OCI-LY7 (cell line): ENCODE measurements around the gene PIGA. TPM values are rescaled to one million over a fixed set of nuclear protein-coding genes. Genes with fewer than 3 reads are reported as not detected.

Experiments used
- BruUV-seq: library from RNA; stranded (reverse); fragments of 400-500 nt; replicated peaks from 2 replicates; lab custom pipeline; 2021; lab: Mats Ljungman, UMichigan
- CTCF ChIA-PET: fragments of 300-600 bp; sonication (Branson Sonifier 250); formaldehyde crosslinking; loops from one replicate; lab custom pipeline; 2022; ENCODE audit warnings: antibody characterized with exemption; ENCODE audit not compliant: unreplicated experiment; lab: Charles Lee
- POLR2A ChIA-PET: fragments of 300-600 bp; sonication (Branson Sonifier 250); formaldehyde crosslinking; loops from one replicate; lab custom pipeline; 2022; ENCODE audit warnings: antibody characterized with exemption; lab: Charles Lee
- DNase-seq: peaks from one replicate; pipeline ENCODE4 v3.0.0-alpha.2; 2015; ENCODE audit warnings: low spot score
- H2AFZ ChIP-seq: fragments of 200-600 bp; sonication (generic), shearing (Covaris generic); 2 replicates; pipeline ENCODE4 v1.6.1; 2014; ENCODE audit warnings: mild to moderate bottlenecking, antibody characterized with exemption, low read length, moderate library complexity
- H3K27ac ChIP-seq: fragments of 200-600 bp; sonication (generic); 2 replicates; pipeline ENCODE4 v1.5.1; 2014; ENCODE audit warnings: mixed run types, low read depth, mild to moderate bottlenecking, moderate library complexity, low read length, inconsistent platforms; ENCODE audit not compliant: poor library complexity, severe bottlenecking
- H3K36me3 ChIP-seq: fragments of 200-600 bp; sonication (generic); 2 replicates; pipeline ENCODE4 v1.6.1; 2014; ENCODE audit warnings: mild to moderate bottlenecking, antibody characterized with exemption, low read length, moderate library complexity, mixed read lengths; ENCODE audit not compliant: insufficient read depth
- H3K4me1 ChIP-seq: fragments of 200-600 bp; sonication (generic); 2 replicates; pipeline ENCODE4 v1.5.1; 2014; ENCODE audit warnings: mild to moderate bottlenecking, low read length; ENCODE audit not compliant: insufficient read depth, poor library complexity, severe bottlenecking
- H3K4me2 ChIP-seq: fragments of 200-600 bp; sonication (generic); 2 replicates; pipeline ENCODE4 v1.6.1; 2014; ENCODE audit warnings: mild to moderate bottlenecking, low read length
- H3K4me3 ChIP-seq: fragments of 200-600 bp; sonication (generic); 2 replicates; pipeline ENCODE4 v1.5.1; 2014; ENCODE audit warnings: mild to moderate bottlenecking, low read depth, low read length; ENCODE audit not compliant: poor library complexity, severe bottlenecking
- H3K79me2 ChIP-seq: fragments of 200-600 bp; sonication (generic); 2 replicates; pipeline ENCODE4 v1.6.1; 2016; ENCODE audit warnings: low read depth, mild to moderate bottlenecking, low read length, moderate library complexity, mixed read lengths; ENCODE audit not compliant: insufficient read depth
- H3K9me2 ChIP-seq: fragments of 200-600 bp; sonication (generic); 2 replicates; pipeline ENCODE4 v1.6.1; 2016; ENCODE audit warnings: mild to moderate bottlenecking, low read length, mixed read lengths; ENCODE audit not compliant: insufficient read depth
- H3K9me3 ChIP-seq: fragments of 200-600 bp; sonication (generic); 2 replicates; pipeline ENCODE4 v1.6.1; 2014; ENCODE audit warnings: mild to moderate bottlenecking, mixed run types, low read length, mixed read lengths
- H4K20me1 ChIP-seq: fragments of 200-600 bp; sonication (generic); 2 replicates; pipeline ENCODE4 v1.6.1; 2014; ENCODE audit warnings: mild to moderate bottlenecking, antibody characterized with exemption, low read length, moderate library complexity, mixed read lengths; ENCODE audit not compliant: insufficient read depth
- CTCF ChIP-seq: fragments of 200-600 bp; sonication (generic); conservative IDR thresholded peaks from 2 replicates; pipeline ENCODE4 v1.5.1; 2014; ENCODE audit warnings: mild to moderate bottlenecking, antibody characterized with exemption, low read length, moderate library complexity, mixed read lengths
- EZH2phosphoT487 ChIP-seq: fragments of 200-600 bp; sonication (generic); IDR thresholded peaks from 2 replicates; pipeline ENCODE4 v1.6.1; 2018; ENCODE audit warnings: low read depth, borderline replicate concordance, mild to moderate bottlenecking, mixed run types, antibody characterized with exemption, low read length, moderate library complexity, mixed read lengths
- intact Hi-C: fragments of 100-400 bp; cut with micrococcal nuclease; formaldehyde crosslinking; loops from one replicate; pipeline ENCODE4 v1.10.0; 2022; ENCODE audit not compliant: unreplicated experiment
- total RNA-seq, 2 experiments: library from RNA; depleted of rRNA in 1 of 2; stranded (reverse); fragments of >200 nt in 1 of 2; shearing (Covaris generic) in 1 of 2; gene quantifications; 2 replicates each; pipeline ENCODE4 v1.2.3, GENCODE V29; 2014 to 2022

Gene PIGA
- total RNA-seq, 2 experiments from 2014 or later, result 13.1 to 33.0 TPM

- no peak for DNase-seq
- no peak overlapping the region for H3K4me2 ChIP-seq
- no peak overlapping the region for H2AFZ ChIP-seq
- H3K9me3 ChIP-seq, result no peaks in the 10 kb centered on the region
- no peaks in the 10 kb centered on the region for H3K9me2 ChIP-seq
- no TSS peak for BruUV-seq
- CTCF ChIA-PET, result no interaction called here
- no peak overlapping the region for H3K27ac ChIP-seq
- TF ChIP-seq CTCF (no peak), EZH2phosphoT487 (no peak)
- intact Hi-C loops, result no loop called here
- H3K4me3 ChIP-seq, result no peak overlapping the region
- H4K20me1 ChIP-seq, result no peaks in the 10 kb centered on the region
- H3K36me3 ChIP-seq, result no peaks in the 10 kb centered on the region
- no peaks in the 10 kb centered on the region for H3K4me1 ChIP-seq
- no peaks in the 10 kb centered on the region for H3K79me2 ChIP-seq
- POLR2A ChIA-PET, result no interaction called here
Measured at GRCh38 chrX:15314472-15314871, 20.9 kb downstream of the PIGA start.

GRCh38 chrX:15311119-15311518 lies 24.2 kb downstream of the PIGA start:
- BruUV-seq, result no TSS peak
- POLR2A ChIA-PET, result no interaction called here
- H4K20me1 ChIP-seq, result no peaks in the 10 kb centered on the region

More at GRCh38 chrX:15311119-15311518, 24.2 kb downstream of the PIGA start:
- DNase-seq, result no peak
- Histone ChIP-seq H3K4me3 (no peak overlapping the region), H3K79me2 (no peaks in the 10 kb centered on the region), H2AFZ (no peak overlapping the region), H3K4me1 (no peaks in the 10 kb centered on the region), H3K27ac (no peak overlapping the region), H3K4me2 (no peak overlapping the region), H3K9me2 (no peaks in the 10 kb centered on the region), H3K36me3 (no peaks in the 10 kb centered on the region), H3K9me3 (no peaks in the 10 kb centered on the region)
- CTCF ChIA-PET, result no interaction called here
- intact Hi-C loops, result no loop called here
- TF ChIP-seq EZH2phosphoT487 (no peak), CTCF (no peak)
